ENCODE data around the gene TOB1. TPM values are rescaled to one million over a fixed set of nuclear protein-coding genes. Genes with fewer than 3 reads are reported as not detected.

Gene TOB1
- total and polyA plus RNA-seq, 2 donors (not counting 1 experiment from before 2014, with no cell fraction given) = 23.3 to 28.9 TPM

- Histone ChIP-seq H2AFZ (ENCODE audit: insufficient read depth, low read depth, low read length, poor library complexity, severe bottlenecking) (no peak overlapping the region), H3K27ac (ENCODE audit: low read length in 2 of 2) (no peak overlapping the region), H3K4me3 (ENCODE audit: control extremely low read depth in 1 of 5, extremely low read depth in 1 of 5, insufficient read depth in 1 of 5, low read depth in 2 of 5, low read length in 4 of 5) (no peak overlapping the region), H3K9ac (ENCODE audit: low read length) (no peak overlapping the region), H3K4me1 (ENCODE audit: control insufficient read depth in 2 of 2, insufficient read depth in 2 of 2, low read length in 2 of 2) (no peaks in the 10 kb centered on the region), H3K4me2 (replicated peaks; ENCODE audit: low read depth, low read length, poor library complexity, severe bottlenecking) (no peak overlapping the region), H3K36me3 (replicated peaks in 1 of 2; ENCODE audit: control extremely low read depth in 1 of 2, control insufficient read depth in 1 of 2, extremely low read depth in 1 of 2, insufficient read depth in 2 of 2, low read length in 1 of 2) (no peaks in the 10 kb centered on the region), H3K9me3 (ENCODE audit: control extremely low read depth in 1 of 3, control insufficient read depth in 2 of 3, insufficient read depth in 1 of 3, low read length in 2 of 3) (no peaks in the 10 kb centered on the region), H3K79me2 (ENCODE audit: control insufficient read depth, insufficient read depth, low read length) (no peaks in the 10 kb centered on the region), H4K20me1 (ENCODE audit: control insufficient read depth, insufficient read depth, low read length, poor library complexity, severe bottlenecking) (no peaks in the 10 kb centered on the region), H3K27me3 (replicated peaks in 1 of 4; ENCODE audit: control extremely low read depth in 1 of 4, control insufficient read depth in 3 of 4, insufficient read depth in 4 of 4, low read length in 3 of 4) (peaks cover 0 to 5% (median 0%) of the 10 kb centered on the region in 4 experiments)
- no peaks in the 10 kb centered on the region for H3K9me3 Mint-ChIP-seq (ENCODE audit: insufficient read depth)
- WGBS (ENCODE audit: insufficient coverage) = 92% methylated on average over 37 of the region's 38 CpGs
- no peak for TF ChIP-seq CTCF (IDR thresholded peaks at IDR 0.05)
- no peak for TF ChIP-seq EZH2 (IDR thresholded peaks at IDR 0.05; ENCODE audit: borderline replicate concordance, insufficient read depth, low read depth, low read length, poor library complexity, severe bottlenecking)
- CTCF ChIA-PET = interaction anchor here (0.8 to 1.0 kb wide), 2 partner anchors 14 to 17 kb away, joined by 3 read pairs; no protein-coding TSS in a partner anchor
- no peak for ATAC-seq (ENCODE audit: low read depth)
- no peaks in the 10 kb centered on the region for H3K4me1 Mint-ChIP-seq
- intact Hi-C loops (cut with micrococcal nuclease) = no loop called here
- no peak overlapping the region for H3K27ac Mint-ChIP-seq
- POLR2A ChIA-PET = no interaction called here
- peaks cover 14% of the 10 kb centered on the region for H3K27me3 Mint-ChIP-seq
- H3K4me3 Mint-ChIP-seq = no peak overlapping the region
- no peak for DNase-seq
Observed at GRCh38 chr17:50834429-50835300, 31.5 kb downstream of the TOB1 start.
